ENCODE results near the gene GNB2. TPM values are rescaled to one million over a fixed set of nuclear protein-coding genes. Genes with fewer than 3 reads are reported as not detected.

The GNB2 gene
- total and polyA plus RNA-seq, 2 of the 13 experiments (the other 11 are each of a cell fraction or from before 2014, with no cell fraction given): 48.3 to 67.1 TPM

DNA sequence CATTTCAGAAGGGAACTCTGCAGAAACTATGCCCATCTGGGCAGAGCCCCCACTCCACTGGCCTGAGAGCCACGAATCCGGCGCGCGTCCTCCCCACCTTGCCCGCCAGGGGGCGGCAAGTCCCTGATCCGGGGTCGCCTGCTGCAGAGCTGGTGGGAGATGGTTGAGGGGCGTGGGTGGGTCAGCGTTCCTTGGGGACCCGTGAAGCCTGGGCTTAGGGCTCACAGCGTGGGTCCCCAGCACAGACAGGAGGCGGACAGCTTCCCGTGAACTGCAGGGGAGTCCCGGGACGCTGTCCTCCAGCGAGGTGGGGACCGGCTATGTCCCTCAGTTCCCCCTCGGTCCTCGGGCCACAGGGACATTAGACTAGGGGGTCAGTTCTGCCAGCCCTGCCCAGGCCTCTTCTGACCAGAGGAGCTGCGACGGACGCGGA lies 31.8 kb downstream of the GNB2 start (continued):
- TF ChIP-seq, protein P1, sequence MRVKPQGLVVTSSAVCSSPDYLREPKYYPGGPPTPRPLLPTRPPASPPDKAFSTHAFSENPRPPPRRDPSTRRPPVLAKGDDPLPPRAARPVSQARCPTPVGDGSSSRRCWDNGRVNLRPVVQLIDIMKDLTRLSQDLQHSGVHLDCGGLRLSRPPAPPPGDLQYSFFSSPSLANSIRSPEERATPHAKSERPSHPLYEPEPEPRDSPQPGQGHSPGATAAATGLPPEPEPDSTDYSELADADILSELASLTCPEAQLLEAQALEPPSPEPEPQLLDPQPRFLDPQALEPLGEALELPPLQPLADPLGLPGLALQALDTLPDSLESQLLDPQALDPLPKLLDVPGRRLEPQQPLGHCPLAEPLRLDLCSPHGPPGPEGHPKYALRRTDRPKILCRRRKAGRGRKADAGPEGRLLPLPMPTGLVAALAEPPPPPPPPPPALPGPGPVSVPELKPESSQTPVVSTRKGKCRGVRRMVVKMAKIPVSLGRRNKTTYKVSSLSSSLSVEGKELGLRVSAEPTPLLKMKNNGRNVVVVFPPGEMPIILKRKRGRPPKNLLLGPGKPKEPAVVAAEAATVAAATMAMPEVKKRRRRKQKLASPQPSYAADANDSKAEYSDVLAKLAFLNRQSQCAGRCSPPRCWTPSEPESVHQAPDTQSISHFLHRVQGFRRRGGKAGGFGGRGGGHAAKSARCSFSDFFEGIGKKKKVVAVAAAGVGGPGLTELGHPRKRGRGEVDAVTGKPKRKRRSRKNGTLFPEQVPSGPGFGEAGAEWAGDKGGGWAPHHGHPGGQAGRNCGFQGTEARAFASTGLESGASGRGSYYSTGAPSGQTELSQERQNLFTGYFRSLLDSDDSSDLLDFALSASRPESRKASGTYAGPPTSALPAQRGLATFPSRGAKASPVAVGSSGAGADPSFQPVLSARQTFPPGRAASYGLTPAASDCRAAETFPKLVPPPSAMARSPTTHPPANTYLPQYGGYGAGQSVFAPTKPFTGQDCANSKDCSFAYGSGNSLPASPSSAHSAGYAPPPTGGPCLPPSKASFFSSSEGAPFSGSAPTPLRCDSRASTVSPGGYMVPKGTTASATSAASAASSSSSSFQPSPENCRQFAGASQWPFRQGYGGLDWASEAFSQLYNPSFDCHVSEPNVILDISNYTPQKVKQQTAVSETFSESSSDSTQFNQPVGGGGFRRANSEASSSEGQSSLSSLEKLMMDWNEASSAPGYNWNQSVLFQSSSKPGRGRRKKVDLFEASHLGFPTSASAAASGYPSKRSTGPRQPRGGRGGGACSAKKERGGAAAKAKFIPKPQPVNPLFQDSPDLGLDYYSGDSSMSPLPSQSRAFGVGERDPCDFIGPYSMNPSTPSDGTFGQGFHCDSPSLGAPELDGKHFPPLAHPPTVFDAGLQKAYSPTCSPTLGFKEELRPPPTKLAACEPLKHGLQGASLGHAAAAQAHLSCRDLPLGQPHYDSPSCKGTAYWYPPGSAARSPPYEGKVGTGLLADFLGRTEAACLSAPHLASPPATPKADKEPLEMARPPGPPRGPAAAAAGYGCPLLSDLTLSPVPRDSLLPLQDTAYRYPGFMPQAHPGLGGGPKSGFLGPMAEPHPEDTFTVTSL (CRISPR knock-in tag; IDR thresholded peaks at IDR 0.05; ENCODE audit: borderline replicate concordance): no peak
- TF ChIP-seq TAF1 (CRISPR knock-in tag; IDR thresholded peaks at IDR 0.05): no peak
- 0 out of 2 replicates have a peak, but pooled peaks have one; percentile 39 for TF ChIP-seq HES4 (CRISPR knock-in tag; IDR thresholded peaks at IDR 0.05; ENCODE audit: borderline replicate concordance)
- TF ChIP-seq ZNF225 (CRISPR knock-in tag; IDR thresholded peaks at IDR 0.05): peak; percentile 71; the same call in 1 of the 2 replicates
- no peak for TF ChIP-seq ZBTB21 (CRISPR knock-in tag; IDR thresholded peaks at IDR 0.05)
- TF ChIP-seq ZNF557 (CRISPR knock-in tag; IDR thresholded peaks at IDR 0.05): 0 out of 2 replicates have a peak, but pooled peaks have one; percentile 72
- TF ChIP-seq TP53 (CRISPR knock-in tag; conservative IDR thresholded peaks at IDR 0.05): 0 out of 2 replicates have a peak, but pooled peaks have one; percentile 47
- TF ChIP-seq KLF6 (CRISPR knock-in tag; IDR thresholded peaks at IDR 0.05): no peak
- peak; percentile 17; the same call in 1 of the 2 replicates for TF ChIP-seq ERF (CRISPR knock-in tag; IDR thresholded peaks at IDR 0.05)
- no peak for TF ChIP-seq NFYC (CRISPR knock-in tag; IDR thresholded peaks at IDR 0.05)
- TF ChIP-seq, protein P2, sequence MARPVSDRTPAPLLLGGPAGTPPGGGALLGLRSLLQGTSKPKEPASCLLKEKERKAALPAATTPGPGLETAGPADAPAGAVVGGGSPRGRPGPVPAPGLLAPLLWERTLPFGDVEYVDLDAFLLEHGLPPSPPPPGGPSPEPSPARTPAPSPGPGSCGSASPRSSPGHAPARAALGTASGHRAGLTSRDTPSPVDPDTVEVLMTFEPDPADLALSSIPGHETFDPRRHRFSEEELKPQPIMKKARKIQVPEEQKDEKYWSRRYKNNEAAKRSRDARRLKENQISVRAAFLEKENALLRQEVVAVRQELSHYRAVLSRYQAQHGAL (CRISPR knock-in tag; IDR thresholded peaks at IDR 0.05; ENCODE audit: not compliant biosample characterization): no peak
- no peak for TF ChIP-seq EEA1 (CRISPR knock-in tag; IDR thresholded peaks at IDR 0.05; ENCODE audit: borderline replicate concordance)
- TF ChIP-seq, protein P3, sequence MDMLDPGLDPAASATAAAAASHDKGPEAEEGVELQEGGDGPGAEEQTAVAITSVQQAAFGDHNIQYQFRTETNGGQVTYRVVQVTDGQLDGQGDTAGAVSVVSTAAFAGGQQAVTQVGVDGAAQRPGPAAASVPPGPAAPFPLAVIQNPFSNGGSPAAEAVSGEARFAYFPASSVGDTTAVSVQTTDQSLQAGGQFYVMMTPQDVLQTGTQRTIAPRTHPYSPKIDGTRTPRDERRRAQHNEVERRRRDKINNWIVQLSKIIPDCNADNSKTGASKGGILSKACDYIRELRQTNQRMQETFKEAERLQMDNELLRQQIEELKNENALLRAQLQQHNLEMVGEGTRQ (IDR thresholded peaks at IDR 0.05; ENCODE audit: low read depth, low read length): no peak
- TF ChIP-seq, protein P3 (CRISPR knock-in tag; IDR thresholded peaks at IDR 0.05; ENCODE audit: borderline replicate concordance): peak; percentile 0; the same call in 1 of the 2 replicates
- TF ChIP-seq ZNF3 (CRISPR knock-in tag; IDR thresholded peaks at IDR 0.05): no peak
- TF ChIP-seq FOSL2 (CRISPR knock-in tag; IDR thresholded peaks at IDR 0.05): no peak; the same call in 1 of the 2 replicates
- TF ChIP-seq ZFP90 (CRISPR knock-in tag; IDR thresholded peaks at IDR 0.05; ENCODE audit: borderline replicate concordance): peak; percentile 69
- no peak for TF ChIP-seq MAZ (IDR thresholded peaks at IDR 0.05; ENCODE audit: borderline replicate concordance, low read depth, low read length)
- 0 out of 2 replicates have a peak, but pooled peaks have one; percentile 6 for TF ChIP-seq MAZ (CRISPR knock-in tag; IDR thresholded peaks at IDR 0.05; ENCODE audit: low read depth)
- no peak; the same call in 1 of the 2 replicates for TF ChIP-seq NR2F6 (IDR thresholded peaks at IDR 0.05)
- 0 out of 2 replicates have a peak, but pooled peaks have one; percentile 40 for TF ChIP-seq NR2F6 (CRISPR knock-in tag; IDR thresholded peaks at IDR 0.05)
- peak; percentile 72; the same call in 1 of the 2 replicates for TF ChIP-seq ADNP (CRISPR knock-in tag; IDR thresholded peaks at IDR 0.05)
- TF ChIP-seq ZBTB38 (CRISPR knock-in tag; IDR thresholded peaks at IDR 0.05): peak; percentile 4; the same call in 1 of the 2 replicates
- peak; percentile 65; the same call in 1 of the 2 replicates for TF ChIP-seq MTF2 (CRISPR knock-in tag; IDR thresholded peaks at IDR 0.05; ENCODE audit: borderline replicate concordance)
